GM19455 (cell line): Measurements from ENCODE around the gene SPRR2B.
"Not testable (repeated sequence)": the region's sequence is repeated elsewhere in the genome, so short reads cannot be mapped to it uniquely, and the experiment has no call there.

Experiments used
- ATAC-seq: cut with Tn5 transposase; IDR thresholded peaks from one replicate; pipeline ENCODE4 v1.9.1; 2021; ENCODE audit not compliant: unreplicated experiment

Gene SPRR2B

DNA sequence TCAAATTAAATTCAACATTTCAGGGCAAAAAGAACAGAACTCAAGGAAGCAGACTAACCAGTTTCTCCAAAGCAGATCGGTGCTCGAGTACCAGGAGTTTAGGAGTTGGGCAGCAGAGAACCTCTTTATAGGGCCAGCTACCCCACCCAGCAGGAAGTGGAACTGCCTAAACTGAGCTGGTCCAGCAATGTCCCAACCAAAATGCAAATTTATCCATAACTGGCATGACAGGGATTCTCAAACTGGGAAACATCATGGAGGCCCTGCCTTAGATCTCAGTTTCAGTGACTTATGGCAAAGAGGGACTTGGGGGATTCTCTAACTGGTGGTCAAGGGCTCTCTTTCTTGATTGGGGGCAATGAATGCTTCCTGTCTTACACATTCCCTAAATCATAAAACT, at the start of gene SPRR2B:
TSS of gene SPRR2B (minus strand) at position 101 of the 400 bp plus-strand sequence. CDS start 772 bp downstream, outside the sequence.
- ATAC-seq = no peak

DNA sequence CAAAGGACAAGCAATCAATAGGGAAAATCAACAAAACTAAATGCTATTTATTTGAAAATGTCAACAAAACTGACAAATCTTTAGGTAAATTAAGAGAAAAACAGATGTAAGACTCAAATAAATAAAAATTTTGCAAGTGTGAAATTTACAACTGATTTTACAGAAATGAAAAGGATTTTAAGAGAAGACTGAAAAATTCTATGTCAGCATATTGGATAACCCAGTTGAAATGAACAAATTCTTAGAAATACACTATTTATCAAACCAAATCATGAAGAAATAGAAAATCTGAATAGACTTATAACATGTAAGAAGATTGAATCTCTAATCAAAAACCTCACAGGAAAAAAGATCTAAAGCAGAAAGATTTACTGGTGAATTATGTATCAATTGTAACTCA, 49.5 kb upstream of the SPRR2B start:
- no peak for ATAC-seq

DNA sequence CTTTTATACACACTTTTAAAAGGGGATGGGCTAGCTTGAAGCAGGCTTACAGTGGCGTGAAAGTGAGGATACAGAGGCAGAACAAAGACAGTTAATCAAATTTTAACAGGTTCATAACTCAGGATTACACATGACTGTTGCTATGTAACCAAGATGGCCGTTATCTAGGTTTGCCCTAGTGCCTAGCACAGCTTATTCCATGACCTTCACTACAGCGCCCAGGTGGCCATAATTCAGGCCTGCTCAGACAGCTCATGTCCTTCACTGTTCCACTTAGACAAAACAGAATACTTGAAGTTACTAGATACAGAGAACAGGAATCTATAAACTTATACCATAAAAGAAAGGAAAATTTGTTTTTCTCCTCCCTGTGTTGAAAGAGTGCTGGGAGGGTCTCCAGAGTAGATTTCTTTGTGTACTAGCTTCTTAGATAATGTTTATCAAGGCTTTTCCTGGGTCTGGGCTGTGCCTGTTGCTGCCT, 48.1 kb upstream of the SPRR2B start:
- no peak for ATAC-seq

DNA sequence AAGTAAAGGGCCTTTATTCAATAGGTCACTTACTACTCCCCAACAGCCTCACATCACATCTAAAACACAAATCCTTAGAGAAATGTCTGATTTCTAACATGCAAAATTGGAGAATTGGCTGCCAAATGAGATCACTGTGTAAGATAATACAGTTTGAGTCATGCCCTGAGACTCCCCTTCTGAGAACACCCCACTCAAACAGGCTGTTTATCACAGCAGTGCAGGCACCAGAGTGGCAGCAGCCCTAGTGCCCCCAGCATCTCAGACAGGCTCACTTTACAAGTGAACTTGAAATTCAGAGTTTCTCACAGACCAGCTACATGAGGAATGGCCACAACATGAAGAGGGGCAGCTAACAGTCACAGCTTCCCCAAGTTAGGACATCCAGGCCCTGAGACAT, 43.9 kb upstream of the SPRR2B start:
- not testable (repeated sequence) for ATAC-seq

- no peak for ATAC-seq
Observed at GRCh38 chr1:153113416-153113815, 42.0 kb upstream of the SPRR2B start, which contains the start of gene SPRR2F. TSS of gene SPRR2F (minus strand) at chr1:153113516. CDS start at chr1:153112733, 783 bp downstream.

DNA sequence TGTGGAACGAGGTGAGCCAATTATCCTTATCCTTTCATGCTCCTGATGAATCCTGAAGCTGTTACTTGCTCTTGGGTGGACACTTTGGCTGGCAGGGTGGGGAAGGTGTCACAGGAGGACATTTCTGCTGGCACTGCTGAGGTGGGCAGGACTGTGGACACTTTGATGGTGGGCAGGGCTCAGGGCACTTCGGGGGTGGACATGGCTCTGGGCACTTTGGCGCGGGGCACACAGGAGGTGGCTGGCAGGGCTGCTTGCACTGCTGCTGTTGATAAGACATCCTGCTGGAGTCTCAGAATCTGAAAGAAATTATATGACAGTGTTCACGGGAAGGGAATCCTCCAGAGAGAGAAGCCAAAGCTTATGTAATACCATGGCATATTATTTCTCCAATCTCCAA, 41.0 kb upstream of the SPRR2B start:
- not testable (repeated sequence) for ATAC-seq

GRCh38 chr1:153100245-153100644, 28.8 kb upstream of the SPRR2B start:
- no peak for ATAC-seq

DNA sequence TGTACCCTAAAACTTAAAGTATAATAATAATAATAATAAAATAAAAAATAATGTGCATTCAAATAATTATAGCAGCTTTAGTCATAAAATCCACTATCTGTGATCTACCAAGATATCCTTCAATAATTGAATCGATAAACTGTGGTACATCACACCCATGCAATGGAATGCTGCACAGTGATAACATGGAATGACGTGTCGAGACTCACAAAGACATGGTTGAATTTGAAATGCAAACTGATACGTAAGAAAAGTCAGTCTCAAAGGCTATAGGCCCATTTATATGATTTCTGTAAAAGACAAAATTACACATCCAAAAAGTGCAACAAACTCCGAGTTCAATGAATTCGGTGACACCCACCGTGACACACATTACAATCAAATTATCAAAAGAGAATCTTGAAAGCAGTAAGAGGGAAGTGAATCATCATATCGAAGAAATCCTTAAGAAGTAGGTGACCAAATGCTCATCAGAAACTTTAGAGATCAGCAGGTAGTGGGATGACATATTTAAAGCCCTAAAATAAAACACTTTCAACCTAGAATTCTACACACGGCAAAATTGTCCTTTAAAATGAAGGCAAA, 28.1 kb upstream of the SPRR2B start:
- ATAC-seq = no peak

DNA sequence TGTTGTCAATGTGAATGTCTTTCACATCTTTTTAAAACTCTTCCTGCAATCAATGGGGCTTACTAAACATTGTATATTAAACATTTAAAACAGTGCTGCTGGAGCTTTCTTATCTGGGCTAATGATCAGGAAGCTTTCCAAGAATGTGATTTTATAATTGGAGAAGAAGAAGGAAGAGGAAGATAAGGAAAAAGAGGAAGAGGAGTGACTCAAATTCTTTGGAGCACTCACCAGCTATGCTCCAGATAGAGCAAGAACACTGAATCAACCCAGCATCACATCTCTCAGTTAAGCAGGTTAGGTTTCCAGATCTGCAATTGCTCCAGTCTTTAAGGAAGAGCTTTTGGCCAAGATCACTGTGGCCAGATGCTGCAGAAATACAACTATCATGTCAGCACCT, 24.4 kb upstream of the SPRR2B start:
- no peak for ATAC-seq

DNA sequence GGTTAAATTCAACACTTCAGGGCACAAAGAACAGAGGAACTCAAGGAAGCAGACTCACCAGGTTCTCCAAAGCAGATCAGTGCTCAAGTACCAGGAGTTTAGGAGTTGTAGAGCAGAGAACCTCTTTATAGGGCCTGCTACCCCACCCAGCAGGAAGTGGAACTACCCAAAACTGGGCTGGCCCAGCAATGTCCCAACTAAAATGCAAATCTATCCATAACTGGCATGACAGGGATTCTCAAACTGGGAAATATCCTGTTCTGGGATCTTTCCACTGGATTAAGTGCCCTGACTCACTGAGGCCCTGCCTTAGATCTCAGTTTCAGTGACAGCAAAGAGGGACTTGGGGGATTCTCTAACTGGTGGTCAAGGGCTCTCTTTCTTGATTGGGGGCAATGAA, 23.0 kb upstream of the SPRR2B start, which contains the start of gene SPRR2E:
TSS of gene SPRR2E (minus strand) at position 101 of the 400 bp plus-strand sequence. CDS start 775 bp downstream, outside the sequence.
- ATAC-seq = no peak

GRCh38 chr1:153087652-153088051, 16.2 kb upstream of the SPRR2B start:
- no peak for ATAC-seq

GRCh38 chr1:153081736-153082135, 10.3 kb upstream of the SPRR2B start:
- no peak for ATAC-seq

DNA sequence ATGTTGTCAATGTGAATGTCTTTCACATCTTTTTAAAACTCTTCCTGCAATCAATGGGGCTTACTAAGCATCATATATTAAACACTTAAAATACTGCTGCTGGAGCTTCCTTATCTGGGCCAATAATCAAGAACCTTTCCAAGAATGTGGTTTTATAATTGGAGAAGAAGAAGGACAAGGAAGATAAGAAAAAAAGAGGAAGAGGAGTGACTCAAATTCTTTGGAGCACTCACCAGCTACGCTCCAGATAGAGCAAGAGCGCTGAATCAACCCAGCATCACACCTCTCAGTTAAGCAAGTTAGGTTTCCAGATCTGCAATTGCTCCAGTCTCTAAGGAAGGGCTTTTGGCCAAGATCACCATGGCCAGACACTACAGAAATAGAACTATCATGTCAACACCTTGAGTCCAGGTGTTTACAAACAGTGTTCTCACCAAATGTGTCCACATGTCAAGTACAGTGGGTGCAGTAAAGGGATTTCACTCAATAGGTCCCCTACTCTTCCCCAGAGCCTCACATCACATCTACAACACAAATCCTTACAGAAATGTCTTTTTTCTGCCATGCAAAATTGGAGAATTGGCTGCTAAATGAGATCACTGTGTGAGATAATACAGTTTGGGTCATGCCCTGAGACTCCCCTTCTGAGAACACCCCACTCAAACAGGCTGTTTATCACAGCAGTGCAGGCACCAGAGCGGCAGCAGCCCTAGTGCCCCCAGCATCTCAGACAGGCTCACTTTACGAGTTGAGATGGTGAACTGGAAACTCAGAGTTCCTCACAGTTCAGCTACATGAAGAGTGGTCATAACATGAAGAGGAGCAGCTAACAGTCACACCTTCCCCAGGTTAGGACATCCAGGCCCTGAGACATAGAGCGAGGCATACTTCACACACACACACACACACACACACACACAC, 1.7 kb upstream of the SPRR2B start:
- ATAC-seq = no peak

- ATAC-seq = no peak
Observed at GRCh38 chr1:153070243-153070642, 1.2 kb downstream of the SPRR2B start.

DNA sequence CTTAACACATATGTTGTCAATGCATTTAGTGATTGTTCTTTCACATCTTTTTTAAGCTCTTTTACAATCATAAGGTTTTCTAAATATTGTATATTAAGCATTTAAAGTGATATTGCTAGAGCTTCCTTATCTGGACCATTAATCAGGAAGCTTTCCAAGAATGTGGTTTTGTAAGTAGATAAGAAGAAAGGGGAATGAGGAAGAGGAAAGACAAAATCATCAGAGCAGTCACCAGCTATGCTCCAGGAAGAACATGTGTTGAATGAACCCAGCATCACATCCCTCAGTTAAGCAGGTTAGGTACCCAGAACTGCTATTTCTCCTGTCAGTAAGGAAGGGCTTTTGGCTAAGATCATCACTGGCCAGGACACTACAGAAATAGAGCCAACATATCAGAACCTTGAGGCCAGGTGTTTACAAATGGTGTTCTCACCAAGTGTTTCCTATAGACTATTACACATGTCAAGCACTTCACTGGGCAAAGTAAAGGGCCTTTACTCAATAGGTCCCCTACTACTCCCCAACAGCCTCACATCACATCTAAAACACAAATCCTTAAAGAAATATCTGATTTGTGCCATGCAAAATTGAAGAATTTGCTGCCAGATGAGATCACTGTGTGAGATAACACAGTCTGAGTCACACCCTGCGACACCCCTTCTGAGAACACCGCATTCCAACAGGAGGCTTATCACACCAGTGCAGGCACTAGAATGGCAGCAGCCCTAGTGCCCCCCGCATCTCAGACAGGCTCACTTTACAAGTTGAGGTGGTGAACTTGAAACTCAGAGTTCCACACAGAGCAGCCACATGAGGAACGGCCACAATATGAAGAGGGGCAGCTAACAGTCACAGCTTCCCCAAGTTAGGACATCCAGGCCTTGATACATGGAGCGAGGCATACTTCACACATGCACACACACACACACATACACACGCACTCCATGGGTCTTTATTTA, 12.3 kb downstream of the SPRR2B start:
- no peak for ATAC-seq

DNA sequence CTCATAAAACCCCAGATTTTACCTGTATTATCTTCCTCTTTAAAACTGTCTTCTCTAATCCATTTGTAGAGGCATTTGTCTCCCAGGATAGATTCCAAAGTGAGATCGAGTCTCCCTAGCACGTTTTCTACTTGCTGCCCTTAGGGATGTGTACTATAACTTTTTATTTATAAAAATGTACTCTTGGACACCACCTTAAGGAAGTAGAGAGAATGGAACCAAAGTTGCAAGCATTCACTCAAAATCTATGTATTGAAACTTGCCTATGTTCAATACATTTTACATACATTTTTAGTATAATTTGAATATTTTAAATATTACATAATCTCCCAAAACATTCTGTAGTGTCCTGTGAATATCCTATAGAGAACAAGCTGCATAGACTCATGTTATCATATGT, 13.3 kb downstream of the SPRR2B start:
- ATAC-seq = no peak

DNA sequence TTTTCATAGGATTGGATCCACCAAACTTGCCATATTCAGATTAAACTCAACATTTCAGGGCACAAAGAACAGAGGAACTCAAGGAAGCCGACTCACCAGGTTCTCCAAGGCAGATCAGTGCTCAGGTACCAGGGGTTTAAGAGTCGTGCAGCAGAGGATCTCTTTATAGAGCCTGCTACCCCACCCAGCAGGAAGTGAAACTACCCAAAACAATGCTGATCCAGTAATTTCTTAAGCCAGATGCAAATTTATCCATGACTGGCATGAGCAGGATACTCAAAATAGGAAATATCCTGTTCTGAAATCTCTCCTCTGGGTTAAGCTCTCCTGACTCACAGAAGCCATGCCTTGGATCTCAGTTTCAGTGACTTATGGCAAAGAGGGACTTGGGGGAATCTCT, 14.0 kb downstream of the SPRR2B start, which contains the start of gene SPRR2A:
TSS of gene SPRR2A (minus strand) at position 138 of the 400 bp plus-strand sequence. CDS start 777 bp downstream, outside the sequence.
- no peak for ATAC-seq

- ATAC-seq = not testable (repeated sequence)
Observed at GRCh38 chr1:153056111-153056510, 15.3 kb downstream of the SPRR2B start.

- ATAC-seq = no peak
Observed at GRCh38 chr1:153049211-153049610, 22.2 kb downstream of the SPRR2B start.

- ATAC-seq = no peak
Observed at GRCh38 chr1:153040950-153041631, 30.3 kb downstream of the SPRR2B start, which contains the start of gene SPRR2D. TSS of gene SPRR2D (minus strand) at chr1:153041120. CDS start at chr1:153040346, 774 bp downstream.
